Lung (tissue), 12 donors: Measurements from ENCODE around the gene FRYL. TPM values are rescaled to one million over a fixed set of nuclear protein-coding genes. Genes with fewer than 3 reads are reported as not detected.

ENCODE experiments used
- ATAC-seq: fragments of 200-7000 bp; cut with Tn5 transposase; one replicate; pipeline ENCODE4 v1.9.1; 2020; ENCODE audit warnings: moderate number of reproducible peaks; ENCODE audit not compliant: insufficient read depth, low FRiP score
- DNase-seq, 3 donors: peaks; one replicate each; pipeline ENCODE4 v3.0.0-alpha.2; 2013 to 2017
- H3K27ac ChIP-seq, 2 donors: one replicate each; pipeline ENCODE4 v1.5.1; 2013; ENCODE audit warnings: mild to moderate bottlenecking in 2 of 2, moderate library complexity in 2 of 2, control low read depth in 1 of 2, inconsistent platforms in 1 of 2, low read depth in 1 of 2, low read length in 1 of 2
- H3K27me3 ChIP-seq, 3 donors: one replicate each; pipeline ENCODE4 v1.5.1; 2013; ENCODE audit warnings: low read length in 2 of 3; ENCODE audit not compliant: control insufficient read depth in 3 of 3, insufficient read depth in 3 of 3
- H3K36me3 ChIP-seq, 4 donors: one replicate each; pipeline ENCODE4 v1.5.1; 2013; ENCODE audit warnings: low read length in 4 of 4, mild to moderate bottlenecking in 1 of 4, moderate library complexity in 1 of 4; ENCODE audit not compliant: control insufficient read depth in 4 of 4, insufficient read depth in 4 of 4
- H3K4me1 ChIP-seq, 5 donors: one replicate each; pipeline ENCODE4 v1.5.1; 2013; ENCODE audit warnings: low read length in 5 of 5, mild to moderate bottlenecking in 2 of 5, moderate library complexity in 1 of 5; ENCODE audit not compliant: control insufficient read depth in 5 of 5, insufficient read depth in 5 of 5
- H3K4me3 ChIP-seq: one replicate; pipeline ENCODE4 v1.5.1; 2013; ENCODE audit warnings: mild to moderate bottlenecking, control low read depth, moderate library complexity
- H3K9ac ChIP-seq, 2 donors: one replicate each; pipeline ENCODE4 v1.5.1; 2013; ENCODE audit warnings: low read length in 2 of 2, control low read depth in 1 of 2; ENCODE audit not compliant: insufficient read depth in 1 of 2
- H3K9me3 ChIP-seq, 4 donors: one replicate each; pipeline ENCODE4 v1.5.1; 2013; ENCODE audit warnings: low read length in 3 of 4, mild to moderate bottlenecking in 1 of 4, moderate library complexity in 1 of 4; ENCODE audit not compliant: control insufficient read depth in 4 of 4, insufficient read depth in 3 of 4
- CTCF ChIP-seq: IDR thresholded peaks from 2 replicates; pipeline ENCODE4 v1.5.1; 2012; ENCODE audit warnings: mild to moderate bottlenecking; ENCODE audit errors: control extremely low read depth, extremely low read depth
- WGBS, 2 donors: extraction: QIAGEN DNeasy Blood & Tissue Kit; methylation state at CpG; one replicate each; pipeline ENCODE4 v1.1.7; 2013; 5-methylcytosine and 5-hydroxymethylcytosine counted together
- polyA plus RNA-seq, 2 donors: library from polyadenylated mRNA; stranded (reverse); fragments of 200-250 nt; gene quantifications; one replicate each; pipeline ENCODE4 v1.2.1, GENCODE V29; 2013
- total RNA-seq, 2 donors: library from RNA; depleted of rRNA in 1 of 2; stranded (reverse); fragments of >200 nt in 1 of 2; gene quantifications; one replicate each; pipeline ENCODE4 v1.2.1, GENCODE V29; 2014 to 2021
- donor health status: control.
- donor health status: control.
- donor health status: Bipolar disorder and iron deficiency.
- donor health status: healthy.
- donor health status: DM: yes; HTN: yes; CAD: no.

Gene FRYL
- total and polyA plus RNA-seq, 4 donors: 12.6 to 188 (median 31.7) TPM

DNA sequence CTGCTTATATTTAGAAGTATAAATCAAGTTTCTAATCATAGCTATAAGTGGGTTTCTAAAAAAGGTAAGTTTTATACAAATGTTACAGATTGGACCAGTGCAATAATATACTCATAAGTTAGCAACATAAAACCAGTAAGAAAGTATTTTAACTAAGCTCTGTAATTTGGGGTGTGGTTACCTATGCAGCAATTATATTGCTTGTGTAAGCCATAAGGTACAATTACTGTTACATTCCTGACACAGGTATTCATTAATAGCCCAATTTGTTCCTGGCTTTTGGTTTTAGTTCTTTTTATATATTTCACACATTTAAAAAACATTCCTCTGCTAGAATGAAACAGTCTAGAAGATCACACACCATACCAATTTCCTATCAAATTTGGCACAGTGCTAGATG lies 115.1 kb downstream of the FRYL start:
- DNase-seq (no peak), ATAC-seq (no peak)
- no peak for TF ChIP-seq CTCF
- Histone ChIP-seq H3K9ac (no peak overlapping the region), H3K27ac (no peak overlapping the region), H3K4me3 (no peak overlapping the region), H3K9me3 (peaks cover 0 to 2% (median 0%) of the 10 kb centered on the region in 4 donors), H3K4me1 (peaks cover 0 to 23% (median 0%) of the 10 kb centered on the region in 5 donors), H3K27me3 (no peaks in the 10 kb centered on the region), H3K36me3 (peaks cover 0 to 2% (median 0%) of the 10 kb centered on the region in 4 donors)

- no peak for ATAC-seq
These were observed 118.7 kb downstream of the FRYL start for GRCh38 chr4:48661391-48661790.

GRCh38 chr4:48660347-48660746 lies 119.7 kb downstream of the FRYL start:
- Histone ChIP-seq H3K4me3 (no peak overlapping the region), H3K27ac (no peak overlapping the region), H3K4me1 (peaks cover 0 to 7% (median 0%) of the 10 kb centered on the region in 5 donors), H3K36me3 (peaks cover 0 to 2% (median 0%) of the 10 kb centered on the region in 4 donors), H3K9ac (no peak overlapping the region), H3K9me3 (peaks cover 0 to 2% (median 0%) of the 10 kb centered on the region in 4 donors), H3K27me3 (no peaks in the 10 kb centered on the region)
- no peak for TF ChIP-seq CTCF
- ATAC-seq: no peak
- no peak for DNase-seq

More at GRCh38 chr4:48661391-48661790, 118.7 kb downstream of the FRYL start:
- TF ChIP-seq CTCF: no peak
- Histone ChIP-seq H3K9me3 (peaks cover 0 to 2% (median 0%) of the 10 kb centered on the region in 4 donors), H3K4me1 (peaks cover 0 to 10% (median 0%) of the 10 kb centered on the region in 5 donors), H3K27me3 (no peaks in the 10 kb centered on the region), H3K36me3 (peaks cover 0 to 2% (median 0%) of the 10 kb centered on the region in 4 donors), H3K4me3 (no peak overlapping the region), H3K27ac (no peak overlapping the region), H3K9ac (no peak overlapping the region)
- DNase-seq: peak in 2 of 3 donors; percentile 43 to 49
- 81 to 91% methylated on average over 1 of the region's 1 CpG for WGBS, 2 donors
